NCI-H2081 (cell line): ENCODE data around the gene C1QTNF8.

Experiments used
- DNase-seq, 2 experiments: peaks; one replicate each; lab custom pipeline; 2025; lab: John Stamatoyannopoulos, UW

Gene C1QTNF8

DNA sequence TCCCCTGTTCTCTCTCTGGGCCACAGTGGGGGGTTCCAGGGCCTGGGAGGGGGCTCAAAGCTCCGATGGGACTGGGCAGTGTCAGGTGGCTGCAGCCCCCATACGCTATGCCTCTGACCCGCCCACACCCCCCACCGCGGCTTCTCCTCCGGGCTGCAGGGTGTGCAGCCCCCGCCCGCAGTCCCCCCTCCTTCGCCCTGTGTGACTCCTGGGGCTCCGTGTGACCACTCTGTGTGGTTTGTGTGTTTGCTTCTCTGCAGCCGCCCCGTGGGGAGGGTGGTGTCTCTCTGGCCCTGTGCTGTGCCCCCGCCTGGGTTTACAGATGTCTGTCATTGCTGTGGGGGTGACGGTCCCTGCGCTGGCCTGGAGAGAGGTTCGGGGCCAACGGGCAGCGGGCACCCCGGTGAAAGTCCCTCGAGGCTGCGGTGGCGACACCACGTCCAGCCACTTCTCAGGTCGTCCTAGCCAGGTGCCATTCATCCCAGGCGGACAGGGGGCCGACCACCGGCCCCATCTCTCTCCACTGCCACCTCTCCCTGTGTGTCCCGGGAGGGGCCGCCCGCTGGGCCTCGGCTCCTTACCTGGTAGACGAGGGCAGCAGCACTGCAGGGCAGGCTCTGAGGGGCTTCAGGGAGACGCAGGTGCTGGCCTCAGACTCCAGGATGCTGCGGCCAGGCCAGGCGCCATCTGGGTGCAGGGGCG is 18.0 kb downstream of the C1QTNF8 start:
- no peak for DNase-seq

DNA sequence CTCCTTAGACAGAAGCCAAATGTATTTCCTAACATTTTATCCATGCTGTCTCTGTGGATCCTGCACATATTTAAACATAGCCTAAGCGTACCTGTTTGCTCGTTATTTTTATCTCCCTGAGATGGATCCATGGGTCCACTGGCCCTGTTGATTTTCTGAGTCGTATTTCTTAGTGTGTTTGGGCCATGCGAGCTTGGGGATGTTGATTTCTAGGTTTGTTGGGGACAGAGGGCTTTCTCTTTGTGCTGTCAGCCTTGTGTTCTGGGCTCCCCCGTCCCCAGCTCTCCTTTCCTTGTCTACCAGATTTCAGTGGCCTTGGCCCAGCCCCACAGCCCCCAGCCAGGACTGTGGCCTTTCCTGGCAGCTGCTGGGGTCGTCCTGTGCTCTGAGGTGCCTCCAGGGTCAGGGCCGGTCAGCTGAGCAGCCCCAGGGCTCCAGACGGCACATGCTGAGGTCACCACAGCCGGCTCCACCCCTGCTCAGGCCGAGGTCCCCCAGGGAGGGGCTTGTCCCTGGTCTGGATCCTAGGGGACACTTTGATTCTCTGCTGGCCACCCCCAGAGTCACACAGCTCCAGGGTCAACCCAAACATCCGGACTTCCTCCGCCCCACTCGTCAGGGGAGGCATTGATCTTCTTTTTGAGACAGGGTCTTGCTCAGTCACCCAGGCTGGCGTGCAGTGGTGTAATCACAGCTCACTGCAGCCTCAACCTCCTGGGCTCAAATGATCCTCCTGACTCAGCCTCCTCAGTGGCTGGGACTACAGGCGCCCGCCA is 19.1 kb downstream of the C1QTNF8 start:
- no peak for DNase-seq

DNA sequence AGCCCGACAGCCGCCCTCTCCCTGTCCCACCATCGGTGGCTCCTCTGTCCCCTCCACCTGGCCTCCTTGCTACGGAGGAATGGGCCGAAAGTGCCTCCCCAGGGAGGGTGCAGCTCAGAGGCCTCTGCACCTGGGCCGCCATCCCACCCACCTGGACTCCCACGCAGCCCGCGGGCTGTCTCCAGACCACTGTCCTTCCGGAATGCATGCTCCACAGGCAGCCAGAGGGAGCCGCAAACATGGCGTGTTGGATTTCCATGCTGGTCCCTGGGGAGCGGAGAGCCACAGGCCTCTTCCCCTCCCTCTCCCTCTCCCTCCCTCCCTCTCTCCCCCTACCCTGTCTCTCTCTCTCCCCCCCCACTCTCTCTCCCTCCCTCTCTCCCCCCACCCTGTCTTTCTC is 20.5 kb downstream of the C1QTNF8 start:
- no peak for DNase-seq

DNA sequence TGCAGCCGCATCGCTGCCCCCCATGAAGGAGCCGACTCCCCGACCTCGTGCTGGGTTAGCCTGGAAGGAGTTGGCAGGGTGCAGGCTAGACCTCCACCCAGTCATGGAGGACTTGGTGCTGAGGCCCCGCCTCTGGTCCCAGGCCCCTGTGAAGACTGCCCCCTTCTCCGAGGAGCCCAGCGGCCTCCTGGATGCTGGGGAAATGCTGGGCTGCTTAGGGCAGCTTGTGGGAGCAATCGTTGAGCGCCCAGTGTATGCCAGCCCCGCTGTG is 21.7 kb downstream of the C1QTNF8 start:
- DNase-seq: no peak

DNA sequence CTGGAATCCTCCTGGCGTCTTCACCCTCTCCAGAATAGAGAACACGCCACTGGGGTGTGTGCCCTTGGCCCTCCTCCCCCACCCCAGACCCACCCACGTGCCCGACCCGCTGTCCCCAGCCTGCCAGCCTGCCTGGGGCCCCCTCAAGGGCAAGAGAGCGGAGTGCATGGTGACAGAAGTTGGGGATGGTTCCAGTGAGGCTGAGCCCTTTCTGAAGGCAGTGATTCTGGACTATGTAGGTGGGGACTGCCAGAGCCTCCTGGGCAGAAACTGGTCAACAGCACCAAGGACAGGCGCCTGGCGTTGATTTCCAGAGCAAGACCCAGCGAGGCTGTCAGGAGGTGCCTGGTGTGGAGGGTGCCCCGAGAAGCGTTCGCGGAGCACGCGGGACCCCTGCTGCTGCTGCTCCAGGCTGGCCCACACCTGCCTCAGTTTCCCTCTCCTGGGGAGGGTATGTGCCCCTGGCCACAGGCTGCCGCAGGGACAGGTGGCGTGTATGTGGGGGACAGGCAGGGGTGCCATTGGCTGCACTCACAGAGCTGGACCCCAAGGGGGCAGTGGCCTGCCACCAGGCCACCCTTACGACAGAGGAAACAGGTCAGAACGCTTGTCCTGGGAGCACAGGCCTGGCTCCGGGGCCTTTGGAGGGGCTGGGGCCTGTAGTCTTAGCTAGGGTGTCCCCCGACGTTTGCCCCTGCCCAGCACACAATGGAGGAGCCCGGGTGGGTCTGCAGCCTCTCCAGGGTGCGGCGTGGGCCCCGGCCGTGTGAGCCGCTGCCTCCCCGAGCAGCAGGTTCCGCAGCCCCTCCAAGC is 22.3 kb downstream of the C1QTNF8 start:
- no peak for DNase-seq

DNA sequence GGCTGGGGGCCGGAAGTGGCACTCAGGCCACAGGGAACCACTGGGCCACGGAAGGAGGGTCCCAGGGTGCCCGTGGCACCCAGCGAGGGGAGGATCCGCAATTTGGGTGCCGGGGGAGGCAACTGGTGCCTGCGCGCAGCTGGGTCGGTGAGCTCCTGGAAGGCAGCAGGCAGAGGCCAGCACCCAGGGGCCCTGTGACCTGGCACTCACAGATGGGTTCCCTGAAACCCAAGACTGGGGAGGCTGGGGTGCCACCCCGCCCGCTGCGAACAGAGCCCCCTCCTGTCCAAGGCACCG is 22.8 kb downstream of the C1QTNF8 start:
- DNase-seq: no peak

DNA sequence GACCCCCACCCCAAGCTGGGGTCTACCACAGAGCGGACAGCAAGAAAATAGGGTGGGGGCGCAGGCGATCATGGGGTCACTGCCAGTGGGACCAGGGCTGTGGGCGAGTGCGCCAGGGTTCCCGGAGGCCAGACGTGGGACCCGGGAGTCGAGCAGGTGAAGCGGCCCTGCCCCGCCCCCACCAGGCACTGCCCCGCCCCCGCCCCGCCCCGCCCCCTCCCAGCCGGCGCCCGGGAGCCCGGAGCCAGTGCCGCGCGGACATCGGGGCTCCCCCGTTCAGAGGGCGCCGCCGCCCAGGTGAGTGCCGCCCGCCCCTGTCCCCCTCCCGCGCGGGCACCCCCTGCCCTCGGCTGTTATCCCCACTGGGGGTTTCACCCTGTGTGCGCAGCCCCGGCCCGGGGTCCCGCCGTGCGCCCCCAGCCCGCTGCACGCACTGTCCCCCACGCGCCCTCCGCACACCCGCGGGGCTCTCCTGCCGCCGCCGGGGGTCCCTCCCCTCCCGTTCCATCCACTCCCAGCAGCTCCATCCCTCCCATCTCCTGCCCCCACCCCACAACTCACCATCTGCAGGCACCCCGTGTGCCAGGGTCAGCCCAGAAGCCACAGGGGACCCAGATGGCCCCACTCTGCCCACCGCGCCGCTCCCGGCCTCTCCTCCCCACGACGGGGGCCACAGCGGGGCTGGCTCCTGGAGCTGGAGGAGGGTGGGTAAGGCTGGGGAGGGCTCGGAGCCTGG is 23.4 kb downstream of the C1QTNF8 start, which contains the start of gene SSTR5:
TSS of gene SSTR5 (plus strand) at position 222 of the 736 bp plus-strand sequence. CDS start 6,122 bp downstream, outside the sequence.
- DNase-seq: no peak

DNA sequence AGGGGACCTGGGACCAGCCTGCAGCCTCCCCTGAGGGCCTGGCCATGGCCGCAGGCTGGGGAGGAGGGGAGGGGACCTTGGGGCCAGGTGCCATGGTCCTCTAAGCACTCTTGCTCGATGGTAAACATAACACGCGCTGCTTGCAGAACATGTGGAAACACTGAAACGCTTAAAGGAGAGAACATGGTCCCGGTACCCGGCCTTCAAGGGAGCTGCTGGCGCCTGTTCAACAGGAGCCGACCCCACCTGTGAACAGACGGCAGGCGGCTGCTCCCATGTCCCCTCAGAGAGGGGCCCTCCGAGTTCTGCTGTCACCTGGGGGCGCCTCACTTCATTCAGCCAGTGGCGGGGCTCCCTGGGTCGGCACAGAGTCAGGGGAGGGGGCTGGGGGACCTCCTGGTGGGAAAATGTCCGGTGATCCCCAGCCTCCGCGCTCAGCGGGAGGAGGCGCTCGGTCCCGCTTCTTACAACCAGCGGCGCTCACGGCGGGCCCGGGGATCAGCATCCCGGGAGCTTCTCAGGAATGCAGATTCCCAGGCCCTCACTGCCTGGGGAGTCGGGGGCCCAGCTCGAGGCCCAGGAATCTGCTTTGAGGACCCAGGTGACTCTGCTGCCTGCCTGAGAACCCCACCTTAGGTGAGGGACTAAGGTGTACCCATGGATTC is 24.4 kb downstream of the C1QTNF8 start:
- DNase-seq: no peak

DNA sequence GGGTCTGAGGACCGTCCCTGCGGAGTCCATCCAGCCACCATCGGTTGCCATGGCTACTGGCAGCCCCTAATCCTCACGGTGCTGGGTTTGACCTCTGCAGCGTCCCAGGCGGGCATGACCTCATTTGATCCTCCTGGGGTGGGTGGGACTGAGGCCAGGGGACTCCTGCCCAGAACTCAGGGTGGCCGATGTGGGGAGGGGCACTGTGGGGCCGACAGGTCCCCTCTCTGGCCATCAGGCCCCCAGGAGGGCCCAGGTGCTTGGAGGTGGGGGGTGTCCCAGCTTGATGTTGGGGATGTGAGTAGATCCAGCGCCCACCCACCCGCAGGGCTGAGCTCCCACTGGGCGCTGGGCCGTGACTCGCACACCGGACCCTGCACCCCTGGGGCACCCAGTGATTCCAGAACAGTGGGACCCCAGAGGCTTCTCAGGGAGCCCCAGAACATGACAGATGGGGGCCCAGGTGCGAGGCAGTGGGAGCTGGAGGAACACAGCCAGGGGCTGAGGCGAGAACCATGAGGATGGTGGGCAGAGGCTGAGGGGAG is 25.1 kb downstream of the C1QTNF8 start:
- no peak for DNase-seq

DNA sequence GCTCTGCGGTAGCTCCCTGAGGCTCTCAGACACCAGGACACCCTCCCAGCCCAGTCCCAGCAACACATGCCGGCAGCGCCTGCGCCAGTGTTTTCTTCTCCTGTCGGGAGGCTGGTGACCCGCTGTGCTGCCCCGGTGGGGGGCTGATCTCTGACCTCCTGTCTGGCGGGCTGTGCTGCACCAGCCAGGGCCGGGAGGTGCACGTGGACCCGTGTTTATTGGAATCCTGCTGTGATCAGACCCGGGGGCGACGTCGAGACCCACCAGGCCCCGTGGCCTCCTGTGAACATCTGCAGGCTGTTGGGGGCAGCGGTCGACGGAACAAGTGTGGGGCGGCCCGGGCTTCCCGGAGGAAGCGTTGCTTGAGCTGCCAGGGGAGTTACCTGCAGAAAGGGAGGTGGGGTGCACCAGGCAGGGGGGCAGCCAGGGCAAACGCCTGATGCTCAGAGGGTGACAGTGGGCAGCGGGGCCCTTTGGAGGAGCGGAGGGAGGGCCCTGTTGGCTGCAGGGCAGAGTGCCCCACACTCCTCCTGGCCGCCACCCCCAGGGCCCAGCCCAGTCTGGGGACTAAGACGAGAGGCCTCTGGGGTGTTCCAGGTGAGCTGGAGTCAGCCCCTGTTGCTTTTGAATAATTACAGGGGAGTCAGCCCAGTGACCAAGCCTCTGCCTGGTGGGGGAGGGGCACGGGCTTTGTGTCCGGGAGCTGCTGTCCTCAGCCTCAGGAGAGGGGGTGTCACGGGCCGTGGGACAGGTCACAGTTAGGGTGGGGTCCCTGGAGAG is 25.8 kb downstream of the C1QTNF8 start:
- DNase-seq: no peak

DNA sequence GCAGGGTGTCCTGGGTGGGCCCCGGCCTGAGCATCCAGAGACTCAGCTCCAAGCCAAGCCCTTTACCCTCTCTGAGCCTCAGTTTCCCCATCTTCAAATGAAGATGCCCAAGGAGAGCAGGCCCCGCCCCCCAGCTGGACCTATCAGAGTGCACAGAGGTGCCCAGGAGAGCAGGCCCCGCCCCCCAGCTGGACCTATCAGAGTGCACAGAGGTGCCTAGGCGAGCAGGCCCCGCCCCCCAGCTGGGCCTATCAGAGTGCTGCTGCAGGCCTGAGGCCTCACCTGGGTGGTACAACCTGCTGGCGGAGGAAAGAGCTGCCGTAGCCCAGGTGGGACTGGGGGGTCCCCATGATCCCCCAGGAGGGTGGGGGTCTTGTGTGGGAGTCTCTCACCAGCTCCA is 26.9 kb downstream of the C1QTNF8 start:
- DNase-seq: no peak

DNA sequence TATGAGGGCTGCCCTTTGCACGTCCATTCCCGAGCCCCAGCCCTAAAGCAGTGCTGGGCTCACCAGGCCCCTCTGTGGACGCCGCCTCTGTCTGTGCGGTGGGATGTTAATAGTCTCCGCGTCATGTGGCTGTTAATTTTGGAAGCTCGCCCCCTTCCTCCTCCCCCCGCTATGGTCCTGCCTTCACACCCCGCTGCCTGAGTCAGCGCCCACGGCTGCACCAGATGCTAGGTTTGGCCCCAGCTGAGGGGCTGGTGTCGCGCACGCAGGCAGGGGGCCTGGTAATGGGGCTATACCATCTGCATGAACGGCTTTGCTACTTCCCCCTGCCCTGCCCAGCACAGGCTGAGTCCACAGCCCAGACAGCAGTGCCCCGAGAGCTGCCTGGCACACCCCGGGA is 27.6 kb downstream of the C1QTNF8 start:
- no peak for DNase-seq

DNA sequence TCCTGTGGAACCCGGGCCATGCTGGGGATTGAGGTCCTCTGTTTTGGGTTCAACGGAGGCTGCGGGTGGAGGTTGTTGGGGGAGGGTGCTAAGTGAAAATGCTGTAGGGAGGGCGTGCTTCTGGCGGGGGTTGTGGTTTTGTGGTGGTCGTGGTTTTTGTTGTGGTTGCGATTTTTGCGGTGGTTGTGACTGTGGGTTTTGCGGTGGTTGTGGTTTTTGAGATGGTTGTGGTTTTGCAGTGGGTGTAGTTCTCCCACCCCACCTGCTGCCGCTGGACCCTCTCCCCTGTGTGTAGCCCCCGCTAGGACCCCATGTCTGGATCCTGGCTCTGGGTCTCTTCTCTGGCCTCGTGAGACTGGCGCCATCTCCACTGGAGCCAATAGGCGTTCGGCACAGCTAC is 28.4 kb downstream of the C1QTNF8 start:
- DNase-seq: no peak

DNA sequence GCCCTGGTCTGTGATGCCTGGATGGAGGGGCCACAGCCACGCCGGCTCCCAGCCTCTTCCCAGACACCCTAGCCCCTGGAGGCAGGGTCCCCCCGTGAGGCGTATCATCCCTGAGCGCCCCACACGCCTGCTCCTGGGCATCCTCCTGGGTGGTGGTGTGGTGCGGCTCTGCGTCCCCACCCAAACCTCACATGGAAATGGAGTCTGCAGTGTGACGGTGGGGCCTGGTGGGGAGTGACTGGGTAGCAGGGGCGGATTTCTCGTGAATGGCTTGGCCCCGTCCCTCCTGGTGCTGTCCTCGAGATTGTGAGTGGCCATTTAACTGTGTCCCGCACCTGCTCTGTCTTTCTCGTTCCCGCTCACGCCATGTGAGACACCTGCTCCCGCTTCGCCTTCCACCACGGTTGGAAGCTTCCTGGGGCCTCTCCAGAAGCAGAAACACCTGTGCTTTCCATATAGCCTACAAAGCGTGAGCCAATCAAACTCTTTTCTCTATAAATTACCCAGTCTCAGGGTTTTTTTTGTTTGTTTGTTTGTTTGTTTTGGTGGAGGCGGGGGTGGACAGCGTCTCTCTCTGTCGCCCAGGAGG is 29.4 kb downstream of the C1QTNF8 start:
- DNase-seq: no peak

DNA sequence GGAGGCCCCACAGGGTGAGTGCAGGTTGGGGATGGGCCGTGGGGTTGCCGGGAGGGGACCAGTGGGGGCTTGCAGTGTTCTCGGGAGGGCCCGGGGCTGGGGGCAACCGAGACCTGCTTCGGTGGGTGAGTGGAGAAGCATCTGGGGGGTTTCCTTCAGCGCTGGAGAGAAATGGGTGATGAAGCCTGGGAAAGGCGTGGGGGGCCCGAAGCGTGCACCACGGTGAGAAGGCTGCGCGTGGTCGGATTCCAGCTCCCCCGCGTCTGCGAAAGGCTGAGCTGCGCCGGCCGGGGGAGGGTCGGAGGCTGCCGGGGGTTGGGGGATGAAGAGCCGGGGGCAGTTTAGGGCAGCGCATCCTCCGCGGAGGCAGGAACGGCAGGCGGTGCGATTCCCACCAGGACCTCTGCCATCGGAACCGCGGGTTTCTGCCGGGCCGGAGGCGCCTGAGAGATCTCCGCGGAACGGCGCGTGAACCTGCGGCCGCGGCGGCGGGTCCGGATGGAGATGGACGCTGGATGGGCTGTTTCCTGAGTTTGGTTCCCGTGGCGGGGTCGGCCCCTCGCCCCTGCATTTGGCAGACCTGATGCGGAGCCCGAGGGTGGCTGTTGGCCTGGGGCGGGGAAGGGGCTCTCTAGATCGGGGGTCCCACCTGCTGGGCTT is 30.4 kb downstream of the C1QTNF8 start:
- DNase-seq: no peak

DNA sequence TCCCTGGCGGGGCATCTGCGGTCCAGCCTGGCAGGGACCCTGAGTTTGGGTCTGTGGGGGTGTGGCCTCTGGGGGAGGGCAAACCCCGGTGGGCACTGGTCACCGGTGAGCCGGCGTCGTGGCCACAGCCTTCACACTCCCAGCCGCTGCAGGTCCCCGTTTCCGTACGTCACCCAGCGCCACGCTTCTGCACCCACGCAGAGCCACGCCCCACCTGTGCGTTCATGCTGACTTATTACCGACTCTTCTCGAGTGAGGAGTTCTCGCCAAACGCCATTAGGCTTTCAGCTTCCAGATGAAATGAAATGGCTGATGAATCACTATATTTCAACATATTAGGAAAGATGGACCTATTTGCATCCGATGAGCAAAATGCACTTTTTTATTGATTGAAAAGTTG is 32.3 kb downstream of the C1QTNF8 start:
- no peak for DNase-seq

DNA sequence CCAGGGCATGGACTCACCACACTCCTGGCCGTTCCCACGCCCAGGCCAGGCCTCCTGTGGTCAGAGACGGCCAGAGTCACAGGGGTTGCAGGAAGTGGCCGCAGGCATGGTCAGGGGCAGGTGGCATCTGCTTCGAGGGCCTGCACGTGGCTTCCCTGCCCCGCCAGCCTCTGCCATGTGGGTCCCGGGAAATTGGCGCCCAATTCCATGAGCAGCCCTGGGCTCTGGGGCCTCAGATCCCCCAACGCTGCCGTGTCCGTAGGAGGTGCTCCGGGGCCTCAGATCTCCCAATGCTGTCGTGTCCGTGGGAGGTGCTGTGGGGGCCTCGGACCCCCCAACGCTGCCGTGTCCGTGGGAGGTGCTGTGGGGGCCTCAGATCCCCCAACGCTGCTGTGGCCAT is 33.1 kb downstream of the C1QTNF8 start:
- DNase-seq: no peak

DNA sequence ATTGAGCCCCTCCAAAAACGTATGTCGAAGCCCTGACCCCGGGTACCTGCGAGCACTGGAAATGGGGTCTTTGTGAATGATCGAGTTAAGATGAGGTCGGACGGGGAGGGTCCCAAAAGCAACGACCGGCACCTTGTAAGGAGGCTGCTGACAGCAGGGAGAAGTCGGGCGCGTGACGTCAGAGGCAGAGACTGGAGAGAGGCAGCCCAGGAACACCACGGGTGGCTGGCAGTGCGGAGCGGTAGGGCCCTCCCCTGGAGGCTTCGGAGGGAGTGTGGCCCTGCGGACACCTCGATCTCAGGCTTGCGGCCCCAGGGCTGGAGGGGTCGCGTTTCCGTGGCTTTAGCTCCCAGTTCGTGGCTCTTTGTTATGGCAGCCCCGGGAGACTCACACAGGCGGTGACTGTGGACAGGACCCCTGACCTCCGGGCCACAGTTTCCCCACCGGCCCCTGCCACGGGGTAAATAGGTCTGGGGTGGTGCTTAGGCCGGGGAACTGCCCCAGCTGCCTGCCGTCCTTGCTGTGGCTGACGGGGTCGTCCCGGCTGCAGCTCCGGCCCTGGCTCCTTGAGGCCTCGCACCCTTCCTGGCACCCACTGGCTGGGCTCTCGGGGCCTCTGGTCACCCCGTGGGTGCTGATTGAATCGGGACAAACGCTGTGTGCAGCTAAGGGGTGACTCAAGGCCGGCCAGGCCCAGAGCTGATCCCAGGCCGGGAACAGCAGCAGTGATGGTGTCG is 34.1 kb downstream of the C1QTNF8 start:
- DNase-seq: no peak
